Eye (tissue), 1 donor: ENCODE results near the gene ST6GALNAC2.

ENCODE experiments used
- DNase-seq: peaks from one replicate; pipeline ENCODE4 v3.0.0-alpha.2; 2015

The ST6GALNAC2 gene

GRCh38 chr17:76551685-76552084, 34.0 kb downstream of the ST6GALNAC2 start:
- no peak for DNase-seq

GRCh38 chr17:76550712-76551615, 34.7 kb downstream of the ST6GALNAC2 start:
- no peak for DNase-seq

GRCh38 chr17:76549539-76549938, 36.1 kb downstream of the ST6GALNAC2 start:
- no peak for DNase-seq

GRCh38 chr17:76549215-76549518, 36.5 kb downstream of the ST6GALNAC2 start:
- no peak for DNase-seq

DNA sequence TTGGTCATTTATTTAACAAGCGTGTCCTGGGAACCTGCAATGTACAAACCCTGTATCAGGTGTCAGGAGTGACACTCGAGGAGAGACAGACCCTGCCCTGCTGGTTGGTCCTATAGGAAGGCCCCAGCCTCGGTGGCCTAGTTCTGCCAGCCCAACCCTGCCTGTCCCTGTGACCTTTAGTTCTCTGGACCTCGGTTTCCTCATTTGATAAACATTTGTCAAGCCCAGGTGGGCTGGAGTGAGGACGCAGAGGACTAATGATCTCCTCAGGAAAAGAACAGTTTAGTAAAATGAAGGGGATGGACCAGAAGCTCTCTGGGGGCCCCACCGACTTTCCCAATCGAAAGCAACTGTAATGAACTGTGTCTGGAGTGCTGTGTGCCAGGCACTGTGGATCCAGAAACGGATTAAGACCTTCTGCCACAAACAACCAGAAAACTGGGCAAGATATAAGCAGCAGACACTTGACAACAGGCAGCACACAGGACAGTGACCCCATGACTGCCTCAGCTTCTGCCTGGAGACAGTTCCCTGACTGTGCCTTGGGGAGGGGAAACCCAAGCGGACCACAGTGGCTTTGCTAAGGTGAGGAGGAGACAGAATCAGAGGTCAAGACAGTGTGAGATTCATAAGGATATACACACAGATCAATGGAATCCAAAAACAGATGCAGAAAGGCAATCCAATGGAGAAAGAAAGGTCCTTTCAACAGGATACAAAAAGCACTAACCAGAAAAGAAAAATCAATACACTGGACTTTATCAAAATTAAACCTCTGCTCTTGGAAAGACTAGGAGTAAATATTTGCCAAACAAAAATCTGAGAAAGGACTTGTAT, 37.1 kb downstream of the ST6GALNAC2 start:
- DNase-seq = no peak

DNA sequence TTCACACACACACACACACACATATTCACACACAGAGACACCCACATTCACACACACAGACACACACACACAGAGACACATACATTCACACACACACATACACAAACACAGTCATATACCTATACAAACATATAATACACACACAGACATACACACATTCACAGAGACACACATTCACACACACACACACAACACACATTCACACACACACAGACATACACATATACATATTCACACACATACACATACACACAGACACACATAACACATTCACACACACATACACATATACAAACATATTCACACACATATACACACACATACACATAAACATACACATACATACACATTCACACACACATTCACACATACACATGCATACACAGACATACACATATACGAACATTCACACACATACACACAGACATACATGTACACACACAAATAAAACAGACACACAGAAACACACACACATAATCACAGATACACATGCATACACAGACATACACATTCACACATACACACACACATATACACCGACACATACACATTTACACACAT, 37.9 kb downstream of the ST6GALNAC2 start:
- DNase-seq = no peak

DNA sequence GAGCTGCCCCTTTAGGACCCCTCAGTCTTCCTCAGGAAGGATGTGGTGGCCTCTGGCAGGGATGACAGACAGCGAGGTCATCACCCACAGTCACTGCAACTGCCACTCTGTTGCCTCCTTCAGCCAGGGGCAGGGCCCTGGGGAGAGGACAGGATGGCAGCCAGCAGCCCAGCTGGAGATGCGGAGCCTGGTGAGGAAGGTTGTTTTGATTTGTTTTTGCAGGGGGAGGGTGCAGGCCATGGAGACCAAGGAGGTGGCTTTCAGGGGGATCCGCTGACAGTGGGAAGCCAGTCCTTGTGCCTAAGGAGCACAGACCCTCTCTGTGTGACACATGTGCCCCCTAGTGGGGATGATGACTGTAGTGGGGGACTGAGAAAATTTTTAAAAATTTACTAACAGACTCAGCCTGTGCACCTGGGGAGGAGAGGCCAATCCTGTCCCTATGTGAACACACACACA, 38.4 kb downstream of the ST6GALNAC2 start:
- DNase-seq = peak; percentile 92

DNA sequence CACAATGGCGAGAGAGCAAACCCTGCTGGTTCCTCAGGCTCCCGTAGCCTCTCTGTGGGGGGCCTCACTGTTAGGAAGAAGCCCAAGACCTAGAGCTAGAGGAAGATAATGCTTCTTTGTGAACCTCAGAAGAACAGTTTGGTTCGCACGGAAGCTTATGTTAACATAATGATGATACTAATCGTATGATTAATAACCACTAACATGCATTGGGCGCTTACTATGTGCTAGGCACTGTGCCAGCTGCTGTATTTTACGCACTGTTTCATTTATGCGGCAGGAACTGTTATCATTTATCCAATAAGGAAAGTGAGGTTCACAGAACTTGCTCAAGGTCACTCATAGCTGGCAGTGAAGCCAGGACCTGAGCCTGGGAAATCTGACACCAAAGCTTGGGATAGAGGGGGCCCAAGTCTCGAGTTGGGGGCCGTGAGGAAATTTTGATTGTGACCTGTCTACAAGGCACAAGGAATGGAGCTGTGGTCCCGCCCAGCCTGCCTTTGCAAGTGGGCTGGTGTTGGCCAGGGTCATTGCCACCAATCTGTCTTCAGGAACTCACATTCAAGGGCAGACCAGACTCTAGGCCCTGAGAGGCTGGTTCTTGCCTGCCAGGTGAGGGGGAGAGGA, 39.0 kb downstream of the ST6GALNAC2 start:
- DNase-seq = no peak

- DNase-seq = no peak
Observed at GRCh38 chr17:76545918-76546555, 39.6 kb downstream of the ST6GALNAC2 start.

DNA sequence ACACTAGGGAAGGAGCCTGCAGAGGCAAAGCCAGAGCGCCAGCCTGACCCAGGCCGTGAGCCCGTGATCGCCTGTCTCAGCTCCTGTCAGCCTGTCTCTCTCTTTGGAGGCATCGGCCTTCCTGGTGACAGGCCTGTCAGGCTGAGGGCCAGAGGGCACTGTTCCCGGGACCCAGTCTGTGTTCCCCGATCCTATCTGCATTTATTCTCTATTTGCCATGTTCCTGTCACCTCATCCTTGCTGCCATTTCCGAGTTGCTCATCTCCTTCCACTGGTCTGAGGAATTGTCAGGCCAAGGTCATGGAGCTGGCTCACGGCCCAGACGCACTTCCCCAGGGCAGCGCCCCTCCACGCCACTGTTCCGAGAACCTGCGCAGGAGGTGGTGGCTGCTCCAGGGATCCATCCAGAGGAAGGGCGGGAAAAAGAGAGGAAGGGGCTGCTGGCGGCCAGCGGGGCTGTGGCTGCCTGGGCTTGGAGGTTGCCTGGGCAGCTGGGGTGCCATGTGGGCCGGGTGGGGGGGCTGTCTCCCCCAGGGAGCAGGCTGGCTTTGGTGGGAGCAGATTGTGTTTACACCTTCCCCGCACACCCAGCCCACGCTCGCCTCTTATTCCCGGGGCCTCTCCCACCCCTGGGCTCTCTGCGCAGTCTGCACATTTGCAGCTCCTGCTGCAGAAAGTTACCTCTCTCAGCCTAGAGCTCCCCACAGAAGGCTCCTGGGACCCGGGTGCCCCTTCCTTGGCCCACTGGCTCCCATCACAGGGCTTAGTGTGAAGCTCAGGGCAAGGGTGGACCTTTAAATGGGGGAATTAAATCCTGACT, 40.9 kb downstream of the ST6GALNAC2 start:
- peak; percentile 52 for DNase-seq

GRCh38 chr17:76543826-76544545, 41.7 kb downstream of the ST6GALNAC2 start:
- DNase-seq = peak; percentile 81

DNA sequence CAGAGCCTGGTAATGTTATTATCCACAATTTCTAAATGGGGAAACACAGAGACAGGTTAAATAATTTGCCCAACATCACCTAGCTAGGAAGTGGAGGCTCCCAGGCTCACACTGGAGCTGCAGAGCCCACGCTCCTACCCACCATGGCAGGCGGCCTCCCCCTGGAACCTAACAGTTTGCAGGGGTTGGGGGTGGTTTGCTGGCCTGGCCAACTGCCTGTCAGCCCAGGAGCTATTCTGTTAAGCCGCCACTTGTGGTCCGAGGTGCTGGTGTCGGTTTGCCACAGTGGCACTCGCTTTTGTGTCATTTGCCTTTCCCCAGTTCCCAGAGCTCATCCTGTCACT, 42.2 kb downstream of the ST6GALNAC2 start:
- no peak for DNase-seq

DNA sequence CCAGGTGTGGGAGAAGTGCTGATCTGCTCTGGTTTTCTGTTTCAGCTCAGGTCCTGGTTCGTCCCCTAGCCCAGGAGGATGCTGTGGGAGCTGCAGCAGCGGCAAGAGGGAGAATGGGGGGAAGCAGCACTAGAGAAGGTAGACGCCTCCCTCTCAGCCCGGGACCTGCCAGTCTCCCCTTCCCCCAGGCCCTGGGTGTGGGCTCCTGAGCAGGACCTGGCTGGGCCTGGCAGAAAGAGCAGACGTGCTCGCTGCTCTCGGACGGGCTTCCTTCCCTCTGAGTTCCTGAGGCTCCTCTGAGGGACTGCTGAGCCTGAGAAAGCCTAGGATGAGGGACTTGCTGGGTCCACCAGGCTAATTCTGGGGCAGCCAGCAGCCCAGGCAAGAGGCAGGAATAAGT, 42.7 kb downstream of the ST6GALNAC2 start:
- DNase-seq = no peak

DNA sequence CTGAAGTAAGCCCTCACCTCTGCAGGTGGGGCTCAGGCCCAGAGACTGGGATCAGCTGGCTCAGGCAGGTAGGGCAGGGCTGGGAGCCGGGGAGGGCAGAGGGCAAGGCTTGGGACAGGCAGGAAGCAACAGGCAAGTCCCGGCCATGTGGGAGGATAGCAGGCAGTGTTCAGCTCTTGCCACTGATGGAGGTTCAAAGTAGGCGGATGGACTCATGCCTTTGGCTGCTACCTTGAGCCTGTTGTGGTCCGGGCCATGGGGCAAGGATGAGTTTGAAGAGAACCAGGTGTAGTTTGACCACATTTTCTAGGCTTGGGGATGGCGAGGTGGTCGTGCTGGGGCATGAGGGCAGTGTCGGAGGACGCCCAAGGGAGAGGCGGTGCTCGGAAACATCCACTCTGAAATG, 43.1 kb downstream of the ST6GALNAC2 start:
- no peak for DNase-seq

GRCh38 chr17:76541739-76542454, 43.8 kb downstream of the ST6GALNAC2 start:
- peak; percentile 72 for DNase-seq

- peak; percentile 98 for DNase-seq
Observed at GRCh38 chr17:76540381-76541300, 45.0 kb downstream of the ST6GALNAC2 start.

GRCh38 chr17:76539631-76540271, 45.9 kb downstream of the ST6GALNAC2 start, which contains the start of gene PRCD:
Gene PRCD (plus strand): TSS chr17:76540044. CDS start chr17:76540142, 98 bp downstream.
- no peak for DNase-seq

DNA sequence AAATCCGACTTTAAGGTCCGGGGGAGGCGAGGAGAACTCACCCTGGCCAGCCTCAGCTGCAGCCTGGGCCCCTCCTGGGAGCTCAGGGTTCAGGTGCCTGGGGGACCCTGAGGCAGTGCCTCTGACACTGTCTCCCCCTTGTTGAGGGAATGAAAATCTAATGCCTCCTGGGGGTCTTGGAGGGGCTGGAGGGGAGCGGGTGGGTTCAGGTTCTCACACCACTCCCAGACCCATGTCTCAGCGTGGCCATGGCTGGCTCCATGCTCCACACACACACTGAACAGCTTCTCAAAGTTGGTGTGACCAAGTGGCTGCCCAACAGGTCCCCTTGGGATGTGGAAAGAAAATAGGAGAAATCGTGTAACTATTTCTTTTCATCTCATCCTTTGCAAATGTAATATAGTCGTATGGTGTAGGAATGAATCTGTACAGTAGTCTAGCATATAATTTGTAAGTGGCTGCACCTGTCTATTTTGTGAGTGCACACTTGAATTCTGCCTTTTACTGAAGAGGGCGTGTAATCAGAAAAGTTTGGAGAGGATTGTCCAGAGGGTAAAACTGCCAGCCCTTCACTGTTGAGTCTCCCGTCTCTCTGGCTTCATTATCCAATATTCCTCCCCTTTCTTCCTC, 46.6 kb downstream of the ST6GALNAC2 start:
- DNase-seq = no peak
